Jurkat, Clone E6-1 (cell line): ENCODE measurements around the gene WDR74.
"Not testable (repeated sequence)": the region's sequence is repeated elsewhere in the genome, so short reads cannot be mapped to it uniquely, and the experiment has no call there.

ENCODE experiments used
- DNase-seq: peaks from one replicate; pipeline ENCODE4 v3.0.0-alpha.2; 2011; ENCODE audit warnings: low read depth, low spot score
- H3K4me3 ChIP-seq: 2 replicates; pipeline ENCODE4 v1.5.1; 2011; ENCODE audit warnings: mild to moderate bottlenecking, low read length, control low read depth, moderate library complexity

The WDR74 gene

GRCh38 chr11:62861564-62862192 lies 22.3 kb upstream of the WDR74 start:
- DNase-seq, H3K4me3 ChIP-seq: not testable (repeated sequence)

GRCh38 chr11:62860835-62861563 lies 21.6 kb upstream of the WDR74 start:
- DNase-seq: no peak
- H3K4me3 ChIP-seq: no peak overlapping the region

- DNase-seq, H3K4me3 ChIP-seq: not testable (repeated sequence)
Measured at GRCh38 chr11:62859281-62859703, 19.9 kb upstream of the WDR74 start.

DNA sequence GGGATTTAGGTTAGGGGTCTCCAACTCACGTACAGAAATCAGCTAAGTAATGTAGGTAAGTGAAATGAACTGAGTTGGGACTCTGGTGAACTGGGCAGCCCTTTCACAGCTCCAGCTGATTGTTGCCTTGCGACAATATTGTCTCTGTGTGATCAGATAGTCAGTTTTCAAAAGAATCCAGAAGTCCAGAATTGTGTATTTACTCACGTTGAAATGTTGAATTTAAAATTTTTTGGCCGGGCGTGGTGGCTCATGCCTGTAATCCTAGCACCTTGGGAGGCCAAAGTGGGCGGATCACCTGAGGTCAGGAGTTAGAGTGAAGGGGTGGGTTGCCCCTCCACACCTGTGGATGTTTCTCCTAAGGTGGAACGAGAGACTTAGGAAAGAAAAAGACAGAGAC lies 18.8 kb upstream of the WDR74 start:
- no peak overlapping the region for H3K4me3 ChIP-seq
- DNase-seq: no peak

GRCh38 chr11:62857541-62857982 lies 18.2 kb upstream of the WDR74 start:
- H3K4me3 ChIP-seq: peak overlapping the region; percentile 96
- no peak for DNase-seq

DNA sequence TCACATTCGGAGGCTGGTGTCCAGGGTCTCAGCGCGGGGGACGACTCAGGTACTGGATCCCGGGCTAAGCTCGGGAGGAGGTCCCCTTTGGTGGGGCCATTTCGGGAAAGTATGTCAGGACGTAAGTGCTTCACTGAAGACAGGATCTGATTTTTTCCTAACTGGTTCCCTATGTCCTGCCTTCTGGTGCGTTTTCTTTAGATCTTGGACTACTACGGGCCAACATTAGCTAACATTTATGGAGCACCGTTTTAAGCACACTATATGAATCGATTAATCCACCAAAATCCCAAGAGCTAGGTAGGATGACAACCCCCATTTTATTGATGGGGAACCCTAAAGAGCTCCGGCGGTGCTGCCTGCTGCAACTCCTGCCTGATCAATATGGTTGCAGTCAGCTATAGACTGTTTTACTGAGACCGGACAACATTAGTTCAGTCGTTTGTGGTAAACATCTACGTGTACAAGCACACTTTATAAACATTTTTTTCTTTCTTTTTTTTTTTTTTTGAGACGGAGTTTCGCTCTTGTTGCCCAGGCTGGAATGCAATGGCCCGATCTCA lies 17.0 kb upstream of the WDR74 start:
- peak overlapping the region; percentile 96 for H3K4me3 ChIP-seq
- no peak for DNase-seq

GRCh38 chr11:62855571-62856332 lies 16.4 kb upstream of the WDR74 start:
- H3K4me3 ChIP-seq: peak overlapping the region; percentile 96
- peak; percentile 98 for DNase-seq

DNA sequence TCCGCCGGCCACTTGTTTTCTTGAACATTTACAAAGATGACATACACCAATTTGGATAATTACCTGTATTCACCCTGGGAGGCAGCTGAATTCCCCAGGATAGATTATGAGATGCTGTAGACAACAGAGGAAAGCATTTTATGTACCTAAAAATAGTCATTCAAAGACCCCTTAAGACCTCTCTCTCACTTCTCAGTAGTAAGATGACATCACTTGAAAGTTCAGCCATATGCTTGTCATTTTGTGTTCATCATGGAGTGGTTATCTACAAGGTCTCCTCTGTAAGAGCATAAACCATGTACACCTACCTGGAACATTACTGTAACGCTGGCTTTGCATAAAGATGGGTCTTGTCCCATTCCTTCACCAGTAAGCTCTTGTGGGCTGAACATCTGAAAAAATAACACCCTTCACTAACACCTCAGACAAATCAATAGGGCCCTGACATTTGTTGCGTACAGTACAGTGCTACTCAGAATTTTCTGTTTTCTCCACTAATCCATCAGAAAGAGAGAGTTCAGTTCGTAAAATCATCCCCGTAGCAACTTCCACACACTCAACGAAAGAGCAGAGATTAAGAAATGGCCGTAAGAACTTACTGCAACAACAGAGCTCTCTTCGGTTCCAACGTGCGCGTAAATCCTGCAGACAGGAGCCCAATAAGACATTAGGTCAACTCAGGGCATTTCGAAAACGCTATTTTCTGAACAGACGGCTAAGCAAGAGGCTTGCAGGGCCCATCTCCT lies 15.6 kb upstream of the WDR74 start:
- DNase-seq: no peak
- H3K4me3 ChIP-seq: peak overlapping the region; percentile 96

GRCh38 chr11:62854013-62854824 lies 14.8 kb upstream of the WDR74 start:
- DNase-seq: no peak
- H3K4me3 ChIP-seq: peak overlapping the region; percentile 96

- DNase-seq: no peak
- peak overlapping the region; percentile 96 for H3K4me3 ChIP-seq
Measured at GRCh38 chr11:62853279-62853965, 14.0 kb upstream of the WDR74 start.

DNA sequence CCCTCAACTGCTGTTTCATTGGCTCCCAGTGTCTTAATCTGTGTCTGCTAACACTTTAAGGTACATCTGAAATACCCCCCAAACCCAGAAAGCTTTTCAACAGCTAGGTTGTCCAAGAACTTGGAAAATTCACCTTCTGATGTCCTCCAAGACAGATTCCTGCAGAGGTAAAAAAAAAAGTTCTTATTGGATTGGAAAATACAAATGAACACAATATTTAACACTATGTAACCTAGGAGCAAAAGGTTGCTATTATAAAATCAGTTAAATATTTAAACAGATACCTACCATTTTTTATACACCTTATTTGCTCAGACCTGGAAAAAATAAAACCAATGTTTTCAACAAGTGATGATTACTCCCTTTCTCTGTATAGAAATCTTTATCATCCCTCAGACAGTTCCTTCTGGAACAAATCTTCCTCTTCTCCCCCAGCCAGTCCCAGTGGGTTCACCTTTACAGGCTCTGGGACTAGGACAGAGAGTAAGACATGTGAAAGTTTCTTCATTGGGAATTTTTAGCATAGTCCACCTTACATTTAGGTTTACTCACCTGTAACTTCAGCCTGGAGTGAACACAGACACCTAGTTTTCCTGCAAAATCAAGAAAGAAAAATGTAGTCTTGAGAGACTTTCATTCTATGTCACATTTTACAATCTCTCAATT lies 13.3 kb upstream of the WDR74 start:
- DNase-seq: no peak
- no peak overlapping the region for H3K4me3 ChIP-seq

- no peak overlapping the region for H3K4me3 ChIP-seq
- DNase-seq: no peak
Measured at GRCh38 chr11:62851807-62852522, 12.6 kb upstream of the WDR74 start.

DNA sequence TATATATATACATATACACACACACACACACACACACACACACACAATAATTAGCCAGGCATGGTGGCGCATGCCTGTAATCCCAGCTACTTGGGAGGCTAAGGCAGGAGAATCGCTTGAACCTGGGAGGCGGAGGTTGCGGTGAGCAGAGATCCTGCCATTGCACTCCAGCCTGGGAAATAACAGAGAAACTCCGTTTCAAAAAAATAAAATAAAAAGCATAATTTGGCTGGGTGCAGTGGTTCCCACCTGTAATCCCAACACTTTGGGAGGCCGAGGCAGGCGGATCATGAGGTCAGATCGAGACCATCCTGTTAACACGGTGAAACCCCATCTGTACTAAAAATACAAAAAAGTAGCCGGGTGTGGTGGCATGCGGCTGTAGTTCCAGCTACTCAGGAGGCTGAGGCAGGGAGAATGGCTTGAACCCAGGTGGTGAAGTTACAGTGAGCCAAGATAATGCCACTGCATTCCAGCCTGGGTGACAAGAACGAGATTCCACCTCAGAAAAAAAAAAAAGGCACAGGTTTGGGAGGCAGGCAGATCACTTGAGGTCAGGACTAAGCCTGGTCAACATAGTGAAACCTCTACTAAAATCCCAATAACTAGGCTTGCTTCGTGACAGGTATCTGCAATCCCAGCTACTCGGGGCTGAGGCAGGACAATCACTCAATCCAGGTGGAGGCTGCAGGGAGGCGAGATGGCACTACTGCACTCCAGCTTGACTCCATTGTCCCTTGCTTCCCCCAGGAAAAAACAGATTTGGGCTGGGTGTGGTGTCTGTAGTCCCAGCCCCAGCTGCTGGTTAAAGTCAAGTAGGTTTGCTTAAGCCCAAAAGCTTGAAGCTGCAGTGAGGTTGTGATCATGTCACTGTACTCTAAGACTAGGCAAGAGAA lies 11.8 kb upstream of the WDR74 start:
- H3K4me3 ChIP-seq: no peak overlapping the region
- DNase-seq: no peak

DNA sequence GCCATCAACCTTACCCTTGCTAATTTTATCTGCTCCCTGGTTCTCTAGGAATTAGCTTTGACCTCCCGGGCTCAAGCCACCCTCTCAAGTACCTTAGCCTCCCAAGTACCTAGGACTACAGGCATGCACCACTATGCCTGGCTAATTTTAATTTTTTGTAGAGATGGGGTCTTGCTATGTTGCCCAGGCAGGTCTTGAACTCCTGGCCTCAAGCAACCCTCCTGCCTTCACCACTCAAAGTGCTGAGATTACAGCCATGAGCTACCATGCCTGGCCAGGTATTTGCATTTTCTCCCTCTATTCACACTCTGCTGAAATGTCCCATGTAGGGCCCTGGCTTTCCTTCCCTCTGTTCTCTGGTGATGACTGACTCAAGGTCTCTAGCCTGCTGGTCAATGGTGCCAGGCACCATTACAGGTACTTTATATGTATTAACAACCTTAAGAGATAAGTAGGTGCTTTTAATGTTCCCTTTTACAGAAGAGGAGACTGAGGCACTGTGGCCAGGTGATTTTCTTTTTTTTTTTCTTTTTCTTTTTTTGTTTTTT lies 8.5 kb upstream of the WDR74 start:
- no peak overlapping the region for H3K4me3 ChIP-seq
- no peak for DNase-seq

DNA sequence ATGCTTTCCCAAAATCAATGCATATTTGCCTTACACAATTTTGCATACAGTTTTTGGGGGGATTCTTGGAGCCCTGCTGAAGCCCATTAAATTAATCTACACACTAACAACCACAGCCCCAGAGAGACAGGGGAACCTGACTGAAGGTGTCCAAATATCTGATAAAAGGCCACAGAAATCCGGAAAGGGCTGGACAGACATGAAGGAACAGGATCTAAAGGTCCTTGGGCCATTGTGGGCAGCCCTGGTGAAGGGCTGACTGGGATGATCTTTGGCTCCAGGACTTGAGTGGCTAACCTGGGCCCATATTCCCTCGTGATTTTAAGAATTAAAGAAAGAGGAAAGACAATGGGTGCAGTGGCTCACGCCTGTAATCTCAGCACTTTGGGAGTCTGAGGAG lies 6.8 kb upstream of the WDR74 start:
- DNase-seq: no peak
- H3K4me3 ChIP-seq: no peak overlapping the region
